Progenitor cell of endocrine pancreas (in vitro differentiated cells): ENCODE results near the gene TAF3. TPM values are rescaled to one million over a fixed set of nuclear protein-coding genes. Genes with fewer than 3 reads are reported as not detected.

ENCODE experiments used
- DNase-seq: peaks from one replicate; pipeline ENCODE4 v3.0.0; 2021; ENCODE audit warnings: low spot score; ENCODE audit not compliant: unreplicated experiment
- H3K27ac Mint-ChIP-seq: 2 replicates; pipeline ENCODE4 v1.8.0; 2021; ENCODE audit warnings: mild to moderate bottlenecking, moderate library complexity, mixed read lengths
- H3K27me3 Mint-ChIP-seq: 2 replicates; pipeline ENCODE4 v1.8.0; 2021; ENCODE audit warnings: mixed read lengths
- H3K36me3 Mint-ChIP-seq: 2 replicates; pipeline ENCODE4 v1.8.0; 2022; ENCODE audit warnings: mixed read lengths; ENCODE audit not compliant: insufficient read depth
- H3K4me1 Mint-ChIP-seq: 2 replicates; pipeline ENCODE4 v1.8.0; 2021; ENCODE audit warnings: low read depth, mixed read lengths
- H3K4me3 Mint-ChIP-seq: 2 replicates; pipeline ENCODE4 v1.8.0; 2021; ENCODE audit warnings: low read depth, mild to moderate bottlenecking, moderate library complexity, mixed read lengths
- H3K9me3 Mint-ChIP-seq: 2 replicates; pipeline ENCODE4 v1.8.0; 2021; ENCODE audit warnings: low read depth, mixed read lengths
- CTCF ChIP-seq: fragments of 200-600 bp; sonication (generic); IDR thresholded peaks from one replicate; pipeline ENCODE4 v1.5.0; 2021; ENCODE audit warnings: antibody characterized with exemption, mild to moderate bottlenecking; ENCODE audit not compliant: unreplicated experiment
- total RNA-seq: library from RNA; stranded (reverse); gene quantifications from 2 replicates; pipeline ENCODE4 v1.2.1, GENCODE V29; 2021

TAF3 gene
- total RNA-seq, 1 donor from 2014 or later = 9.4 TPM

DNA sequence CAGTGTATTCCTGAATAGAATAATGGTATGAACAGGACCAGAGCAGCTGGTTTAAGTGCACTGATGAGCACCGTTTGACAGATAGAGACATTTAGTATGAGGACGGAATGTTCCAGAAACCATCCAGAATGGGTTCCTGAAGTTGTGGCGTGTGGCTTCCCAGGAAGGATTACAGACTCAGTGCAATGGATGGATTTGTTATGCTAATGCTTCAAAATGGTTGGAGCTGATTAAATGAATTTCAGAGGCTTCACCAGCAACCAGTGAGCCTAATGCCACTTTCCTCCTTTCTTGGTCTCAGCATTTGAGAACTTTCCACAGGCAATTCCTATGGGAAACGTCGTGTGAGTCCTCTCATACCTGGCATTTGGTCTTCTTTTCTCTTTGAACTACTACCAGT lies 246.1 kb downstream of the TAF3 start:
- H3K4me3 Mint-ChIP-seq = no peak overlapping the region
- H3K36me3 Mint-ChIP-seq = no peaks in the 10 kb centered on the region
- no peak overlapping the region for H3K27ac Mint-ChIP-seq
- no peaks in the 10 kb centered on the region for H3K9me3 Mint-ChIP-seq
- no peak for DNase-seq
- peaks cover 17% of the 10 kb centered on the region for H3K4me1 Mint-ChIP-seq
- TF ChIP-seq CTCF = no peak
- peaks cover 83% of the 10 kb centered on the region for H3K27me3 Mint-ChIP-seq

DNA sequence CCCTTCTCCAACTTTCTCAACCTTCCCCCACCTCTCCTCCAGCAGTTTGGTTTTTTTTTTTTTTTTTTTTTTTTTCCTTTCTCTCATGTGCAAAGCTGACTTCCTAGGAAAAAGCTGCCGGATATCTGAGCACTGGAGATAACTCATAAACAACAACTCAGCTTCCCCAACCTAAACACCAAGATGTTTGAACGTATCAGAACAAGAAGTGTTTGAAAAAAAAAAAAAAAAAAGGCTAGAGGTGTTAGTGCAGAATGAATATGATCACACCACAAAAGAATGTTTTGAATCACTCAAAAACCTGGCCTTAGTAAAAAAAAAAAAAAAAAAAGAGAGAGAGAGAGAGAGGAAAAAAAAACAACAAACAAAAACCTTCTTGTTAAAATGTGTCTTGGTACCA lies 247.3 kb downstream of the TAF3 start:
- peaks cover 83% of the 10 kb centered on the region for H3K27me3 Mint-ChIP-seq
- peaks cover 10% of the 10 kb centered on the region for H3K4me1 Mint-ChIP-seq
- no peak overlapping the region for H3K27ac Mint-ChIP-seq

DNA sequence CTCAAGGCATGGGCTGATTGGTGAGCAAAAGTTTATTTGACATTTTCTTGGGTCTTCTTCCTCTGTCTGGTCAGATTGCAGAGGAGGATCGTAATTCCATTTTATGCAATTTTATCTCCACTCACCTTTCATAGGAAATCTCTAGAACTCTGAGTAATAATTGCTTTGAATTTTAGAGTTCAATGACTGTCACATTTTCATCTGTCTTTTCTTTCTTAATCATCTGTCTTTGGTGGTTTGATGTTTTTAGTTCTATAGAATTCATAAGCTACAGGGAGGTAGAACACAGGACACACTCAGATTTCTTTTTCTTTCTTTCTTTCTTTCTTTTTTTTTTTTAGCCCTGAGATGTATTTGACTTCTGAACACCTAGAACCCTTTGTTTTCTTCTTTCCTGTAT lies 247.8 kb downstream of the TAF3 start:
- no peak overlapping the region for H3K27ac Mint-ChIP-seq
- H3K36me3 Mint-ChIP-seq = no peaks in the 10 kb centered on the region
- H3K9me3 Mint-ChIP-seq = no peaks in the 10 kb centered on the region
- H3K4me1 Mint-ChIP-seq = peaks cover 9% of the 10 kb centered on the region
- H3K4me3 Mint-ChIP-seq = no peak overlapping the region
- no peak for DNase-seq
- peaks cover 83% of the 10 kb centered on the region for H3K27me3 Mint-ChIP-seq
- TF ChIP-seq CTCF = no peak

More for the DNA sequence above, 247.3 kb downstream of the TAF3 start:
- Mint-ChIP-seq H3K9me3 (no peaks in the 10 kb centered on the region), H3K36me3 (no peaks in the 10 kb centered on the region), H3K4me3 (no peak overlapping the region)
- no peak for DNase-seq
- no peak for TF ChIP-seq CTCF

Other genes starting within 250 kb of the TAF3 start
- 1.5 and 2.3 TPM in 2 replicates for gene ITIH5, start 151.5 kb upstream of the TAF3 start, total RNA-seq
- 4.6 and 4.9 TPM in 2 replicates for gene ITIH2, start 115.2 kb upstream of the TAF3 start, total RNA-seq
- 15.3 and 17.3 TPM in 2 replicates for gene KIN, start 30.5 kb upstream of the TAF3 start, total RNA-seq
- 220 and 221 TPM in 2 replicates for gene ATP5F1C, start 30.3 kb upstream of the TAF3 start, total RNA-seq
- 2.7 and 4.6 TPM in 2 replicates for gene GATA3, start 236.2 kb downstream of the TAF3 start, total RNA-seq